AG10803 (cell line): ENCODE data around the gene SNRNP25.
A peak's percentile ranks its signal among the peaks of the same experiment; 100 is the strongest.

Experiments
- DNase-seq: peaks from one replicate; pipeline ENCODE4 v3.0.0; 2010; ENCODE audit warnings: low read depth
- H3K4me3 ChIP-seq: 2 replicates; pipeline ENCODE4 v1.5.1; 2011; ENCODE audit warnings: mild to moderate bottlenecking, low read length, control low read depth
- CTCF ChIP-seq: conservative IDR thresholded peaks from 2 replicates; pipeline ENCODE4 v1.5.1; 2011; ENCODE audit warnings: mild to moderate bottlenecking, low read length, control low read depth, inconsistent platforms

SNRNP25 gene

GRCh38 chr16:100989-101388 is 47.4 kb downstream of the SNRNP25 start:
- TF ChIP-seq CTCF = no peak
- H3K4me3 ChIP-seq = no peak overlapping the region
- DNase-seq = no peak

GRCh38 chr16:101586-101985 is 48.0 kb downstream of the SNRNP25 start:
- no peak for TF ChIP-seq CTCF
- no peak for DNase-seq
- no peak overlapping the region for H3K4me3 ChIP-seq

- DNase-seq = no peak
- no peak for TF ChIP-seq CTCF
- H3K4me3 ChIP-seq = no peak overlapping the region
These were observed 48.6 kb downstream of the SNRNP25 start for GRCh38 chr16:102060-102855.

GRCh38 chr16:104355-104754 is 50.7 kb downstream of the SNRNP25 start:
- H3K4me3 ChIP-seq = no peak overlapping the region
- TF ChIP-seq CTCF = no peak
- no peak for DNase-seq

GRCh38 chr16:104928-105327 is 51.3 kb downstream of the SNRNP25 start:
- no peak for TF ChIP-seq CTCF
- DNase-seq = no peak

GRCh38 chr16:105521-105920 is 51.9 kb downstream of the SNRNP25 start:
- H3K4me3 ChIP-seq = no peak overlapping the region
- no peak for DNase-seq
- no peak for TF ChIP-seq CTCF

More at GRCh38 chr16:104928-105327, 51.3 kb downstream of the SNRNP25 start:
- H3K4me3 ChIP-seq = no peak overlapping the region

- peak; percentile 85 for TF ChIP-seq CTCF
- DNase-seq = peak; percentile 84
- H3K4me3 ChIP-seq = no peak overlapping the region
These were observed 53.1 kb downstream of the SNRNP25 start for GRCh38 chr16:106623-107324.
